Ramos (cell line): Measurements from ENCODE around the gene TSPAN4.

Experiments
- in situ Hi-C: fragments of 300-500 bp; cut with MboI; formaldehyde crosslinking; loops from one replicate; pipeline ENCODE4 v1.14.3; 2022; ENCODE audit warnings: low sequenced_read_pairs; ENCODE audit not compliant: unreplicated experiment

TSPAN4 gene

GRCh38 chr11:845872-846495 is 3.3 kb downstream of the TSPAN4 start:
- in situ Hi-C loops = no loop called here

- in situ Hi-C loops = no loop called here
Measured at GRCh38 chr11:846496-847098, 3.9 kb downstream of the TSPAN4 start.

- in situ Hi-C loops = no loop called here
Measured at GRCh38 chr11:847876-848275, 5.2 kb downstream of the TSPAN4 start.

- in situ Hi-C loops = no loop called here
Measured at GRCh38 chr11:848380-848931, 5.8 kb downstream of the TSPAN4 start.

GRCh38 chr11:849104-849824 is 6.6 kb downstream of the TSPAN4 start:
- in situ Hi-C loops = no loop called here

- in situ Hi-C loops = loop anchor here (5.0 kb wide), 1 partner anchor 202 kb away; no protein-coding TSS in a partner anchor
Measured at GRCh38 chr11:849951-850774, 7.5 kb downstream of the TSPAN4 start.

- in situ Hi-C loops = loop anchor here (5.0 kb wide), 1 partner anchor 201 kb away; no protein-coding TSS in a partner anchor
Measured at GRCh38 chr11:850775-851763, 8.4 kb downstream of the TSPAN4 start.

GRCh38 chr11:852762-853161 is 10.1 kb downstream of the TSPAN4 start:
- in situ Hi-C loops = loop anchor here (5.0 kb wide), 1 partner anchor 200 kb away; no protein-coding TSS in a partner anchor

- in situ Hi-C loops = loop anchor here (5.0 kb wide), 1 partner anchor 198 kb away; no protein-coding TSS in a partner anchor
Measured at GRCh38 chr11:853682-854448, 11.2 kb downstream of the TSPAN4 start.

GRCh38 chr11:854601-855329 is 12.1 kb downstream of the TSPAN4 start:
- in situ Hi-C loops = loop anchor here (5.0 kb wide), 1 partner anchor 198 kb away; no protein-coding TSS in a partner anchor

GRCh38 chr11:855330-855674 is 12.7 kb downstream of the TSPAN4 start:
- in situ Hi-C loops = no loop called here

GRCh38 chr11:855796-856195 is 13.1 kb downstream of the TSPAN4 start:
- in situ Hi-C loops = no loop called here

- in situ Hi-C loops = no loop called here
Measured at GRCh38 chr11:856397-856796, 13.7 kb downstream of the TSPAN4 start.

- in situ Hi-C loops = no loop called here
Measured at GRCh38 chr11:858053-858761, 15.6 kb downstream of the TSPAN4 start.

GRCh38 chr11:858762-859339 is 16.2 kb downstream of the TSPAN4 start:
- in situ Hi-C loops = no loop called here

GRCh38 chr11:859394-860131 is 16.9 kb downstream of the TSPAN4 start:
- in situ Hi-C loops = no loop called here
